GM23338 (cell line): ENCODE data around the gene TPST1. TPM values are rescaled to one million over a fixed set of nuclear protein-coding genes. Genes with fewer than 3 reads are reported as not detected.

Source experiments
- ATAC-seq: fragments of 200-7000 bp; cut with Tn5 transposase; 3 replicates; pipeline ENCODE4 v1.9.1; 2020
- DNase-seq: peaks from one replicate; pipeline ENCODE4 v3.0.0-alpha.2; 2015; ENCODE audit warnings: low spot score
- H2AFZ ChIP-seq: fragments of 200-600 bp; sonication (generic); 2 replicates; pipeline ENCODE4 v1.8.0; 2016; ENCODE audit warnings: antibody characterized with exemption, mild to moderate bottlenecking, moderate library complexity
- H3F3A ChIP-seq: fragments of 200-600 bp; sonication (generic); replicated peaks from 2 replicates; pipeline ENCODE4 v1.8.0; 2017; ENCODE audit warnings: antibody characterized with exemption, mixed run types, low read depth
- H3K27ac ChIP-seq: fragments of 200-600 bp; sonication (generic); 2 replicates; pipeline ENCODE4 v1.6.1; 2016; ENCODE audit warnings: low read depth
- H3K27me3 ChIP-seq: fragments of 200-600 bp; sonication (generic); 2 replicates; pipeline ENCODE4 v1.8.0; 2016; ENCODE audit warnings: mild to moderate bottlenecking, mixed run types, moderate library complexity; ENCODE audit not compliant: insufficient read depth
- H3K36me3 ChIP-seq: fragments of 200-600 bp; sonication (generic); 2 replicates; pipeline ENCODE4 v1.8.0; 2016; ENCODE audit warnings: mild to moderate bottlenecking; ENCODE audit not compliant: insufficient read depth
- H3K4me1 ChIP-seq: fragments of 200-600 bp; sonication (generic); 2 replicates; pipeline ENCODE4 v1.8.0; 2016; ENCODE audit warnings: mild to moderate bottlenecking, moderate library complexity; ENCODE audit not compliant: insufficient read depth
- H3K4me2 ChIP-seq: fragments of 200-600 bp; sonication (generic); 2 replicates; pipeline ENCODE4 v1.7.1; 2017; ENCODE audit warnings: mixed run types
- H3K4me3 ChIP-seq: fragments of 200-600 bp; sonication (generic); 2 replicates; pipeline ENCODE4 v1.6.1; 2016; ENCODE audit warnings: mixed run types
- H3K79me2 ChIP-seq: fragments of 200-600 bp; sonication (generic); replicated peaks from 2 replicates; pipeline ENCODE4 v1.8.0; 2017; ENCODE audit warnings: mild to moderate bottlenecking; ENCODE audit not compliant: insufficient read depth
- H3K9me2 ChIP-seq: fragments of 200-600 bp; sonication (generic); 2 replicates; pipeline ENCODE4 v1.8.0; 2017; ENCODE audit not compliant: insufficient read depth
- H4K20me1 ChIP-seq: fragments of 200-600 bp; sonication (generic); replicated peaks from 2 replicates; pipeline ENCODE4 v1.8.0; 2017; ENCODE audit warnings: mild to moderate bottlenecking; ENCODE audit not compliant: insufficient read depth
- H3K27ac Mint-ChIP-seq: 2 replicates; pipeline ENCODE4 v1.8.0; 2020; ENCODE audit warnings: inconsistent platforms, mild to moderate bottlenecking, moderate library complexity, mixed read lengths
- H3K27me3 Mint-ChIP-seq: 3 replicates; pipeline ENCODE4 v1.8.0; 2022; ENCODE audit warnings: low read depth, mild to moderate bottlenecking, moderate library complexity, mixed read lengths, inconsistent platforms; ENCODE audit not compliant: insufficient read depth, poor library complexity
- H3K36me3 Mint-ChIP-seq: 3 replicates; pipeline ENCODE4 v1.8.0; 2021; ENCODE audit warnings: low read depth, mild to moderate bottlenecking, inconsistent platforms, moderate library complexity, mixed read lengths
- H3K4me1 Mint-ChIP-seq: 3 replicates; pipeline ENCODE4 v1.8.0; 2020; ENCODE audit warnings: mild to moderate bottlenecking, inconsistent platforms, mixed read lengths
- H3K4me3 Mint-ChIP-seq: 3 replicates; pipeline ENCODE4 v1.8.0; 2021; ENCODE audit warnings: moderate library complexity, mild to moderate bottlenecking, inconsistent platforms, mixed read lengths
- H3K9me3 Mint-ChIP-seq: 3 replicates; pipeline ENCODE4 v1.8.0; 2020; ENCODE audit warnings: moderate library complexity, mild to moderate bottlenecking, inconsistent platforms, mixed read lengths
- CREB1 ChIP-seq: fragments of 250-450 bp; sonication (Bioruptor Pico); IDR thresholded peaks from 2 replicates; pipeline ENCODE4 v1.5.0; 2020; ENCODE audit warnings: low read depth, mild to moderate bottlenecking, moderate library complexity
- ETS1 ChIP-seq: IDR thresholded peaks from 2 replicates; pipeline ENCODE4 v1.6.1; 2016; ENCODE audit warnings: antibody characterized with exemption
- EZH2 ChIP-seq: fragments of 200-600 bp; sonication (generic); IDR thresholded peaks from one replicate; pipeline ENCODE4 v1.8.0; 2017; ENCODE audit warnings: antibody characterized with exemption, mild to moderate bottlenecking, low read depth; ENCODE audit not compliant: unreplicated experiment
- EZH2phosphoT487 ChIP-seq: fragments of 200-600 bp; sonication (generic); IDR thresholded peaks from one replicate; pipeline ENCODE4 v1.8.1; 2018; ENCODE audit warnings: antibody characterized with exemption; ENCODE audit not compliant: unreplicated experiment
- JUNB ChIP-seq: IDR thresholded peaks from one replicate; pipeline ENCODE4 v1.6.1; 2016; ENCODE audit warnings: antibody characterized with exemption; ENCODE audit not compliant: unreplicated experiment
- NANOG ChIP-seq: IDR thresholded peaks from 2 replicates; pipeline ENCODE4 v1.6.1; 2016; ENCODE audit warnings: antibody characterized with exemption, borderline replicate concordance
- POLR2AphosphoS5 ChIP-seq: IDR thresholded peaks from 2 replicates; pipeline ENCODE4 v1.6.1; 2016; ENCODE audit warnings: antibody characterized with exemption, low read depth
- REST ChIP-seq: IDR thresholded peaks from one replicate; pipeline ENCODE4 v1.6.1; 2018; ENCODE audit warnings: antibody characterized with exemption; ENCODE audit not compliant: unreplicated experiment
- STAT1 ChIP-seq: IDR thresholded peaks from one replicate; pipeline ENCODE4 v1.6.1; 2016; ENCODE audit warnings: antibody characterized with exemption; ENCODE audit not compliant: unreplicated experiment
- ZNF114 ChIP-seq: fragments of 250-450 bp; sonication (Bioruptor Pico); IDR thresholded peaks from 2 replicates; pipeline ENCODE4 v1.5.0; 2020; ENCODE audit warnings: mild to moderate bottlenecking, moderate library complexity
- ZNF331 ChIP-seq: fragments of 250-450 bp; sonication (Bioruptor Pico); IDR thresholded peaks from 2 replicates; pipeline ENCODE4 v1.5.0; 2020; ENCODE audit warnings: low read depth, mild to moderate bottlenecking, moderate library complexity
- polyA plus RNA-seq: library from polyadenylated mRNA; unstranded; fragments of >200 nt; fragmentation: Nextera tagmentation; extraction: Ambion mirVana; gene quantifications from 2 replicates; pipeline ENCODE4 v1.2.1, GENCODE V29; 2016
- total RNA-seq: library from RNA; depleted of rRNA; stranded (reverse); fragments of >200 nt; shearing (Covaris generic); gene quantifications from 2 replicates; pipeline ENCODE4 v1.2.3, GENCODE V29; 2014

The TPST1 gene
- total and polyA plus RNA-seq, 2 experiments from 2014 or later: 10.7 to 19.2 TPM

GRCh38 chr7:66157060-66157459 is 48.1 kb upstream of the TPST1 start (continued):
- TF ChIP-seq EZH2 (no peak), JUNB (no peak), NANOG (no peak), POLR2AphosphoS5 (no peak)

- Histone ChIP-seq H2AFZ (no peak overlapping the region), H3K4me2 (no peak overlapping the region), H3K4me1 (no peaks in the 10 kb centered on the region), H3K4me3 (no peak overlapping the region), H3K27ac (no peak overlapping the region), H3K27me3 (no peaks in the 10 kb centered on the region), H3K36me3 (no peaks in the 10 kb centered on the region), H3K9me2 (no peaks in the 10 kb centered on the region), H3F3A (no peaks in the 10 kb centered on the region), H4K20me1 (no peaks in the 10 kb centered on the region; the same call in 1 of the 2 replicates), H3K79me2 (no peaks in the 10 kb centered on the region)
- no peak overlapping the region for H3K27ac Mint-ChIP-seq
- H3K9me3 Mint-ChIP-seq: peaks cover 4% of the 10 kb centered on the region; the same call in 2 of the 3 replicates
- H3K36me3 Mint-ChIP-seq: peaks cover 16% of the 10 kb centered on the region
- ATAC-seq (no peak), DNase-seq (no peak)
- H3K27me3 Mint-ChIP-seq: peaks cover 4% of the 10 kb centered on the region
- no peaks in the 10 kb centered on the region for H3K4me1 Mint-ChIP-seq
- no peak overlapping the region for H3K4me3 Mint-ChIP-seq
- TF ChIP-seq CREB1 (CRISPR knock-in tag): no peak
Measured at GRCh38 chr7:66162622-66163021, 42.5 kb upstream of the TPST1 start.

GRCh38 chr7:66163186-66163610 is 41.9 kb upstream of the TPST1 start:
- ATAC-seq (no peak), DNase-seq (no peak)
- Mint-ChIP-seq H3K27ac (no peak overlapping the region), H3K9me3 (peaks cover 4% of the 10 kb centered on the region; the same call in 2 of the 3 replicates), H3K27me3 (peaks cover 4% of the 10 kb centered on the region), H3K4me1 (no peaks in the 10 kb centered on the region), H3K36me3 (peaks cover 13% of the 10 kb centered on the region), H3K4me3 (no peak overlapping the region)
- Histone ChIP-seq H3K9me2 (no peaks in the 10 kb centered on the region), H3K4me1 (no peaks in the 10 kb centered on the region), H3K4me2 (no peak overlapping the region), H3K27me3 (no peaks in the 10 kb centered on the region), H3K27ac (no peak overlapping the region), H3K4me3 (no peak overlapping the region), H2AFZ (no peak overlapping the region), H3F3A (no peaks in the 10 kb centered on the region), H3K79me2 (no peaks in the 10 kb centered on the region), H3K36me3 (no peaks in the 10 kb centered on the region), H4K20me1 (no peaks in the 10 kb centered on the region; the same call in 1 of the 2 replicates)
- TF ChIP-seq EZH2phosphoT487 (no peak), JUNB (no peak), ZNF331 (CRISPR knock-in tag) (no peak), NANOG (no peak), REST (no peak), CREB1 (CRISPR knock-in tag) (no peak), ZNF114 (no peak), POLR2AphosphoS5 (no peak), ETS1 (no peak), EZH2 (no peak), STAT1 (no peak)
